GM19372 (cell line): ENCODE data around the gene KIF21B.

ENCODE experiments used
- ATAC-seq: cut with Tn5 transposase; IDR thresholded peaks from one replicate; pipeline ENCODE4 v1.9.1; 2021; ENCODE audit warnings: mild to moderate bottlenecking, low read depth, moderate library complexity; ENCODE audit not compliant: unreplicated experiment

Gene KIF21B

GRCh38 chr1:200999667-201000066 lies 23.8 kb downstream of the KIF21B start:
- ATAC-seq: no peak

DNA sequence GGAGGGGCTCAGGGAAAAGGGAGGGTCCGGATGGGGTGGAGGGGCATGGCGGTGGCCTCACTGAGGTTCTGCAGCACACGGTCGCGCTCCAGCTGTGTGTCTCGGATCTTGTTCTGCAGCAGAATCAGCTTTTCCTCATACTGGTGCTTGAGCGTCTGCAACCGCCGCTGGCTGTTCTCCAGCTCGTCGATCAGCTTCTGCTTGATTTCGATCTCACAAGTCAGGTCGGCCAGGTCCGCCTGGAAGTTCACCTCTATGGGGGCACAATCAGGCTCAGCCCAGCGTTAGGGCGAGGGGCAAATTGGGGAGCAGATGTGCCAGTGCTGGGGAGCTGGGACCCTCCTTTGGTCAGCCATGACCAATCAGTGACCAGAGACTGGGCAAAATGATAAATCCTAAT lies 25.2 kb downstream of the KIF21B start:
- no peak for ATAC-seq

DNA sequence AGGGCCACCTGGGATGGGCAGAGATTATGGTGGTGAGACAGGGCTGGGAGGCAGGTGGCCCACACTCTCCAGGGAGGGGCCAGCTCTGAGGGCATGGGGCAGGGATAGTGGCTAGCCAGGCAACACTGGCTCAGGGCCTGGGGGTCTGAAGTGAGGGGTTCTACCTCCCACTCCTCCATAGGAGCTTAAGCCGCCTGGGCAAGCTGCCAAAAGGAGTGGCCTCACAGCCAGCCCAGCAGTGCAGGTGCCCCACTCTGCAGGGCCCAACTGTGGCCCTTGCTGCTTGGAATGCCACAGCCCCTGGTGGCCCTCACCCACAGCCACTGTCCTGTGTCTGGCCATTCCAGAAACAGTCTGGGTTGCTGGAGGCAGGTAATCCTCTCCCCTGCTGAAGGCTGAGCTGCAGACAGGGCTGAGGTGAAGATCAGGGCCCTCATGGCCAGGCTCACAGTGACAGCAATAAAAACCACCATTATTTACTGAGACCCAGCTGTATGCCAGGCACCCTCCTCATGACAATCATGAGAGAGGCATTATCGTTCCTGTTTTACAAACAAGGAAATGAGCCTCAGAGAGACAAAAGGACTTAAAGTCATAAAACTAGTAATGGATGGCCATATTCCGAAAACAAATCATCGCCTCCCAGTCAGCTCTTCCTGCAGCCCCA lies 31.0 kb downstream of the KIF21B start:
- ATAC-seq: no peak

GRCh38 chr1:200991097-200991614 lies 32.4 kb downstream of the KIF21B start:
- ATAC-seq: no peak

DNA sequence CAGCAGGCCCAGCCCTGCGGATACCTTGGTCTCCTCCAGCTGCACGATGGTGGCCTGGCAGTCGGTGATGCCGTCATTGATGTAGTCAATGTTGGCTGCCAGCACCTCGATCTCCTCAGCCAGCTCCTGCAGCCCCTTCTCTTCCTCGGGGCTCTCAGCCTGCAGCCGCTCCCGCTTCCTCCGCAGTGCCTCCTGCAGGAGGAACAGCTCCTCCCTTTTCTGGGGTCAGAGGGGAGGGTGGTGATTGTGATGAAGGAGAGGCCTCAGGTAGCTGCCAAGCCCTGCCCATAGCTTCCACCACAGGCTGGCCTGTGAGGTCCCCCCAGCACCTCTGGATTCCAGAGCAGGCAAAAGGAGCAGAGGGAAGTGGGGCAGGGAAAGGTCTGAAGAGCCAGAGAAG lies 33.4 kb downstream of the KIF21B start:
- no peak for ATAC-seq

DNA sequence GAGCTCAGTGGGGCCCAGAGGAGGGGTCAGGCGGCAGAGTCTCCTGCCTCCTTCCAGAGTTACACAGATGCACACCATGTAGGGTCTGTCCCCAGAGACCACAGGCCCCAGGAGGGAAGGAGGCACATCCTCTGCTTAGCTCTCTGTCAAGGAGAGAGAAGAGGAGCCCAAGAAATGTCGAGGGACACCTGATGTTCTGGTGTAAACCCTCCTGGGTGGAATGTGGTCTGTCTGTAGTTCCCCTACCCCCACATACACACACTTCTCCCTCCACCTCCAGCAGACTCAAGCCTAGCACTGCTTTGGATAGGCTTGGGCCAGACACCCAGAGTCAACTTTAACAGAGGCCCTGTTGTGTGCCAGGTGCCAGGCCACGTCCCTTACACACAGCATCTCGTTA lies 34.2 kb downstream of the KIF21B start:
- no peak for ATAC-seq

- ATAC-seq: no peak
Observed at GRCh38 chr1:200988693-200989092, 34.8 kb downstream of the KIF21B start.

DNA sequence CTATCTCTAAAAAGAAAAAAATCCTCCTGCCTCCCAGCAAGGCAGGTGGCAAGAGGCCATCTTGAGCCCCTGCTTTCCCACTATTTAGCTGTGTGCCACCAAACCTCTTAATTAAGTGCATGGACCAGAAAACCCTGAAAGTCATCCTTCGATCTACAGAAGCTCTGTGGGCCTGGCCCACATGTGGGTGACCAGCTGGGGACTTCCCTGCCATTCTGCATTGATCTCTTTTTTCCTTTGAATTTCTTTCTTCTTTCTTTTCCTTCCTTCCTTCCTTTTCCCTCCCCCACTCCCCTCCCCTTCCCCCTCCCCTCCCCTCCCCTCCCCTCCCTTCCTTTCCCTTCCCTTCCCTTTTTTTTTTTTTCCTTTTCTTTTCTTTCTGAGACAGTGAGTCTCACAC lies 38.0 kb downstream of the KIF21B start:
- ATAC-seq: no peak

- ATAC-seq: no peak
Observed at GRCh38 chr1:200983035-200983561, 40.4 kb downstream of the KIF21B start.

DNA sequence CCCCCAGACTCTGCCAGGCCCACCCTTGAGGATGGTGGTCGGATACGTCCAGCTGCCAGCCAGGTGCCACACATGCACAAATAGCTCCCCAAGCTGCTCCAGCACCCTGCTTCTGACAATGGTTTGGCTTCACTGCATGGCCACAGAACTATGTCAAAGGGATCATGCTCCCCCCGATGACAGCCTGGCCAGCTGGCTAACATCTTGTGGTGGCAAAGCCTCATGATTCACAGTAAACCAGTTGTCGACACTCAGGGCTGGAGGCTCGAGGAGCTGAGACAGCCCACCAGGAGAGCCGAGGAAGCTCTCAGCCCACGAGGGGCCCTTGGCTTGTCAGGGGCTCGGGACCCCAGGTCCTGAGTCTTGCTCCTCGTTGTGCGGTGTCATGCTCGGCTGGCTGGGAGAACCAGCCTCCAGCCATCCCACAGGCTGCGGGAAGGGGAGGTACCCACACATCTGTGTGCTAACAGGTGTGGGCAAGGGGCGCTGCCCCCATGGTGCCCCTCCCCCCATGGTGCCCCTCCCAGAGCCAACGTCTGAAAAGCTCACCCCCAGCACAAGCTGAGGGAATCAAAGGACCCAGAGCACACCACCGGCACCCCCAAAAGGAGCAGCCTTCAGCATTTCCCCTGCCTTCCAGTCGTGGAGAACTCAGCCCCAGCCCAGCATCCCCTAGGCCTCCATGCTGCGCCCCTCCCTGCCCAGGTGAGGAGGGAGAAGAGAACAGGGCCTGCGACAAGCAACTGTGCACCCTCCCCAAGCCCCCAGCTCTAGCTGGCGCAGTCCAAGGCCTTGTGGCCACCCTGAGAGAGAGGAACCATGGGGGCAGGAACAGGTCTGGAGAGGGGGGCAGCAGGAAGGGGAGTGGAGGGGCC lies 41.2 kb downstream of the KIF21B start:
- no peak for ATAC-seq

GRCh38 chr1:200981278-200981677 lies 42.2 kb downstream of the KIF21B start:
- ATAC-seq: no peak

- ATAC-seq: no peak
Observed at GRCh38 chr1:200980873-200981272, 42.6 kb downstream of the KIF21B start.

DNA sequence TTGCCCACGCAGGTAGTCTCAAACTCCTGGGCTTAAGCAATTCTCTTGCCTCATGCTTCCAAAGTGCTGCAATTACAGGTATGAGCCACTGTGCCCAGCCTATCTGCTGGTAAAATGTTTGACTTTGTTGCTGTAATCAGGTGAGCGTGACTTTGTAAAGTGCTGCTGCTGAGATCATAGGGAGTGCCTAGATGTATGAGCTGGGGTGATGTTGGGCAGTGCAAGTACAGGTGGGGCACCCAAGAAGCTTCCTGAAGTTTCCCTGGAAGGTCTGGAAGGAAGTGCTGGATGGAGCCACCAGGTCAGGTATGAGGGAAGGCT lies 43.1 kb downstream of the KIF21B start:
- ATAC-seq: no peak

- ATAC-seq: no peak
Observed at GRCh38 chr1:200979574-200980451, 43.7 kb downstream of the KIF21B start.

DNA sequence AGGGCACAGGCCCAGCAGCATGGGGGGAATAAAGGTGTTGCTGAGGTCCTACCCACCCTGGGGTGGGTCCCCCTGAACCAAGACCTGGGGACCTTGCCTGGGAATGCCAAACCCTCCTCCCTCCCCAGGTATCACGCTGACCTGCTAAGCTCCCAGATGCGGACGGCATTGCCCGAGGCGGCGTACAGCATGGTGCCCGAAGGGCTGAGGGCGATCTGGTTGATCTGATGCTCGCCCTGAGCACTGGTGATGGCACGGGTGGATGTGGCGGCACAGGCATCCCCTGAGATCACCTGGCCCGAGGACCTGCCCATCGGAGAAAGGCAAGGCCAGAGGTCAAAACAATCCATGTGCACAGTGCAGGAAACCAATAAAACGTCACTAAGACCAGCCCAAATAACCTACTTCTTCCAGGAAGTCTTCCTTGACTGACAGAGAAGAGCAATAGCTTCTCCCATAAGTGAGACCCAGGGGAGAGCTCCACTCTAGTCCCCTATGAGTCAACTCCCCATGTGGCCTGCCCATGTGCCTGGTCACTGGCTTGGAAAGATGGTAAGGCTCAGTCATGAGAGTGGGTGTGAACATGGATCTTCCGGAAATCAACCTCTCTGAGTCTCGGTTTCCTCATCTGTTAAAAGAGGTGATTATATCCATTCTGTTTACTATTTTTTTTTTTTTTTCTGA lies 46.3 kb downstream of the KIF21B start:
- ATAC-seq: no peak

DNA sequence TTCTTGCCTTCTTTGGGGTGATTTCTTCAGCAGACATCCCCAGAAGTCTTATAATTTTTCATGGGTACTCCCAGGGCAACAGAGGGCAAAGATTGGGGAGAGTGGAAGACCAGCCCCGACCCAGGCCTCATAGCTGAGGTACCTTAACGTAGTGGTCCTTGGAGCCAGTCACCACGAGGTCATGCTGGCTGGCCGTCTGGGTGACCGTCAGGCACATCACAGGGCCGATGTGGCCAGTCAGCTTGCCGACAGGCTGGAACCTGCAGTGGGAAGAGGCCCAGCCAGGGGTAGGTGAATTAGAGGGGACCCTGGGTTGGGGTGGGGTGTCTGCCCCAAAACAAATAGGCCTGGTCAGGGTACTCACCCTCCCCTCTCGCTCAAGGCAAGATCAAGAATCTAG lies 46.9 kb downstream of the KIF21B start:
- no peak for ATAC-seq

DNA sequence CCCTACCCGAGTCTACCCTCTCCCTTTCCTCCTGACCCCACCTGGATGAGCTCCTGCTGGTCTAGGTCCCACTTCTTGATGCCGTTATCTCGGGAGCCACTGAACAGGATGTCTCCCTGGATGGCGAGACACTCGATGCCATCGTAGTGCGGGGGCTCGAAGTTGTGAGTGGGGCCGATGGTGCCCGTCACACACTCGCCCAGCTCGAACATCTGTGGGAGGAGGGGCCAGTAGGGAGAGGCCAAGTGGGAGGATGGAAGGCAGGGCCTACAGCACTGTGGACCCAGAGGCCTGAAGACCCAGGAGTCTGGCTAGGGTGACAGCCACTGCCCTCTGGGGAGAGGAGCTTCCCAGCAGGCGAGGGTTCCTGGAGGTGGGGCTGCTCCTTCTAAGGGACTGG lies 48.1 kb downstream of the KIF21B start:
- no peak for ATAC-seq

GRCh38 chr1:200974711-200975110 lies 48.8 kb downstream of the KIF21B start:
- no peak for ATAC-seq

- no peak for ATAC-seq
Observed at GRCh38 chr1:200973937-200974657, 49.4 kb downstream of the KIF21B start.
